C1 segment of cervical spinal cord (tissue), 14 donors: Measurements from ENCODE around the gene RASGEF1C.

Source experiments
- DNase-seq, 14 donors: peaks; one replicate each; lab custom pipeline; 2025; lab: John Stamatoyannopoulos, UW

Gene RASGEF1C

GRCh38 chr5:180059326-180059725 is 149.7 kb downstream of the RASGEF1C start:
- DNase-seq: no peak

GRCh38 chr5:180056153-180056552 is 152.9 kb downstream of the RASGEF1C start:
- DNase-seq: no peak

- no peak for DNase-seq
Observed at GRCh38 chr5:180054226-180054625, 154.8 kb downstream of the RASGEF1C start.

- DNase-seq: no peak
Observed at GRCh38 chr5:180053061-180053602, 155.9 kb downstream of the RASGEF1C start.

GRCh38 chr5:180052211-180052818 is 156.7 kb downstream of the RASGEF1C start:
- DNase-seq: peak in 1 of 14 donors; percentile 67
